Gastroesophageal sphincter (tissue), 3 donors: Measurements from ENCODE around the gene NCAPG.

Source experiments
- EP300 ChIP-seq: sonication (generic); formaldehyde crosslinking; IDR thresholded peaks from one replicate; pipeline ENCODE4 v1.6.1; 2017; ENCODE audit warnings: antibody characterized with exemption, mild to moderate bottlenecking
- TF ChIP-seq, protein P1 (sequence below), 4 experiments: fragments of 200-600 bp in 2 of 4; fragments of 450-650 bp in 2 of 4; sonication (generic) in 1 of 4; IDR thresholded peaks; one replicate each; pipeline ENCODE4 v1.5.1; 2017 to 2019; ENCODE audit warnings: antibody characterized with exemption in 4 of 4, mild to moderate bottlenecking in 2 of 4, moderate library complexity in 2 of 4

DNA sequence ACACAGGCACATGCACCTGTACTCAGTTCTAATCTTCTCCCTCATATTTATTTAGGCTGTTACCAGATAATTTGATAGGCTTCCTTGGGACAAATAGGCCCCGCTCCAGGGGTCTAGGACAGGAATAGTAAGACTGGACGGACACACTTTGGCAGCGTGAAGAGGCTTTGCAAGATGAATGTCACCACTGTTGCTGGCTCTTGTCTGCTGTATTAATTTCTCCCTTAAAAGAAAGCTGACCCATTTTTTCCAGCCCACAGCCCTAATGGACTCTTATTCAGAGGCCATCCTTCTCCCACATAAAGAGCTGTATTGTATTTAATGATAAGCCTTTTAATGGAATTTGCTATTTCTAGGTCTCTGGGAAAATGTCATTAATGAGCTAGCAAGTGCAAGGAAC lies 47.4 kb upstream of the NCAPG start:
- TF ChIP-seq, protein P1, sequence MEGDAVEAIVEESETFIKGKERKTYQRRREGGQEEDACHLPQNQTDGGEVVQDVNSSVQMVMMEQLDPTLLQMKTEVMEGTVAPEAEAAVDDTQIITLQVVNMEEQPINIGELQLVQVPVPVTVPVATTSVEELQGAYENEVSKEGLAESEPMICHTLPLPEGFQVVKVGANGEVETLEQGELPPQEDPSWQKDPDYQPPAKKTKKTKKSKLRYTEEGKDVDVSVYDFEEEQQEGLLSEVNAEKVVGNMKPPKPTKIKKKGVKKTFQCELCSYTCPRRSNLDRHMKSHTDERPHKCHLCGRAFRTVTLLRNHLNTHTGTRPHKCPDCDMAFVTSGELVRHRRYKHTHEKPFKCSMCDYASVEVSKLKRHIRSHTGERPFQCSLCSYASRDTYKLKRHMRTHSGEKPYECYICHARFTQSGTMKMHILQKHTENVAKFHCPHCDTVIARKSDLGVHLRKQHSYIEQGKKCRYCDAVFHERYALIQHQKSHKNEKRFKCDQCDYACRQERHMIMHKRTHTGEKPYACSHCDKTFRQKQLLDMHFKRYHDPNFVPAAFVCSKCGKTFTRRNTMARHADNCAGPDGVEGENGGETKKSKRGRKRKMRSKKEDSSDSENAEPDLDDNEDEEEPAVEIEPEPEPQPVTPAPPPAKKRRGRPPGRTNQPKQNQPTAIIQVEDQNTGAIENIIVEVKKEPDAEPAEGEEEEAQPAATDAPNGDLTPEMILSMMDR (IDR thresholded peaks at IDR 0.05) = no peak
- TF ChIP-seq EP300 = no peak
